ENCODE results near the gene GHRL.

GHRL gene

GRCh38 chr3:10238345-10239183 lies 54.2 kb downstream of the GHRL start:
- DNase-seq, result no peak
